K562 (cell line): ENCODE data around the gene OSBPL3. TPM values are rescaled to one million over a fixed set of nuclear protein-coding genes. Genes with fewer than 3 reads are reported as not detected.

Source experiments
- CC2D1A ChIP-seq: fragments of 450-650 bp; IDR thresholded peaks from 2 replicates; pipeline ENCODE4 v1.6.1; 2017; ENCODE audit warnings: mild to moderate bottlenecking
- NR2C1 ChIP-seq, 2 experiments: fragments of 450-650 bp; IDR thresholded peaks; 2 replicates each; pipeline ENCODE4 v1.6.1; 2017; ENCODE audit warnings: mild to moderate bottlenecking in 2 of 2, antibody characterized with exemption in 1 of 2, inconsistent platforms in 1 of 2, missing compliant biosample characterization in 1 of 2, missing genetic modification characterization in 1 of 2
- NRF1 ChIP-seq, 2 experiments: fragments of 450-650 bp; IDR thresholded peaks in 1 of 2; conservative IDR thresholded peaks in 1 of 2; 2 replicates each; pipeline ENCODE4 v1.6.1; 2014; ENCODE audit warnings: mild to moderate bottlenecking in 2 of 2
- PBX2 ChIP-seq, 2 experiments: IDR thresholded peaks in 1 of 2; conservative IDR thresholded peaks in 1 of 2; 2 replicates each; pipeline ENCODE4 v1.6.1; 2016; ENCODE audit warnings: low read depth in 2 of 2, mild to moderate bottlenecking in 1 of 2, missing compliant biosample characterization in 1 of 2, missing genetic modification characterization in 1 of 2, moderate library complexity in 1 of 2
- PHF8 ChIP-seq: fragments of 200-600 bp; sonication (generic); IDR thresholded peaks from 2 replicates; pipeline ENCODE4 v1.6.1; 2012; ENCODE audit warnings: mixed run types, mild to moderate bottlenecking, inconsistent platforms, low read length, moderate library complexity, borderline replicate concordance
- RERE ChIP-seq: sonication (generic); formaldehyde crosslinking; IDR thresholded peaks from 2 replicates; pipeline ENCODE4 v1.8.0; 2023; ENCODE audit warnings: missing genetic modification reagents, mild to moderate bottlenecking, borderline replicate concordance
- SFPQ ChIP-seq: fragments of 200-400 bp; formaldehyde crosslinking; IDR thresholded peaks from 2 replicates; pipeline ENCODE4 v1.6.1; 2017; ENCODE audit warnings: mild to moderate bottlenecking, low read depth, low read length, moderate library complexity
- TRIM25 ChIP-seq: fragments of 450-650 bp; IDR thresholded peaks from 2 replicates; pipeline ENCODE4 v1.7.0; 2016; ENCODE audit warnings: borderline replicate concordance
- ZFP30 ChIP-seq: fragments of 250-450 bp; sonication (Bioruptor Pico); IDR thresholded peaks from 2 replicates; pipeline ENCODE4 v1.8.0; 2022; ENCODE audit warnings: moderate library complexity, mild to moderate bottlenecking, inconsistent platforms, borderline replicate concordance
- ZNF347 ChIP-seq: fragments of 450-650 bp; formaldehyde crosslinking; IDR thresholded peaks from 2 replicates; pipeline ENCODE4 v1.4.0; 2020; ENCODE audit warnings: low read depth, mild to moderate bottlenecking, moderate library complexity
- polyA plus RNA-seq, 8 experiments: library from polyadenylated mRNA; depleted of rRNA in 4 of 8; stranded (reverse) in 5 of 8; unstranded in 3 of 8; fragments of >200 nt; fragmentation: Nextera tagmentation in 2 of 8; fragmentation: Illumina TruSeq in 1 of 8; extraction: Ambion mirVana in 2 of 8; extraction: Trizol in 1 of 8; gene quantifications; 2 replicates each; pipeline versions ENCODE4 v1.2.1 to v1.2.3, GENCODE V29; 2011 to 2014; ENCODE audit warnings: inconsistent platforms in 1 of 8, missing spikeins in 1 of 8
- total RNA-seq, 7 experiments: library from RNA; depleted of rRNA in 6 of 7; stranded (reverse); fragments of >200 nt in 6 of 7; fragmentation: Illumina TruSeq in 2 of 7; extraction: Trizol in 2 of 7; gene quantifications; 2 replicates each; pipeline versions ENCODE4 v1.2.1 to v1.2.3, GENCODE V29; 2011 to 2021; ENCODE audit warnings: low replicate concordance in 1 of 7

OSBPL3 gene
- total and polyA plus RNA-seq, 9 of the 15 experiments (the other 6 are each of a cell fraction or from before 2014, with no cell fraction given), result 4.8 to 37.2 (median 26.5) TPM

GRCh38 chr7:24907311-24907886, 72.6 kb downstream of the OSBPL3 start (continued):
- TF ChIP-seq SFPQ, result no peak
- TF ChIP-seq NR2C1 (IDR thresholded peaks at IDR 0.05), result no peak
- no peak for TF ChIP-seq NR2C1 (tag; IDR thresholded peaks at IDR 0.05)
- no peak for TF ChIP-seq NRF1 (conservative IDR thresholded peaks at IDR 0.05 in 1 of 2, IDR thresholded peaks at IDR 0.05 in 1 of 2)
- TF ChIP-seq PHF8, result no peak
- no peak for TF ChIP-seq RERE
- no peak for TF ChIP-seq ZFP30
- TF ChIP-seq PBX2 (CRISPR knock-in tag; IDR thresholded peaks at IDR 0.05; ENCODE audit: low read depth), result no peak
- TF ChIP-seq PBX2 (tag; conservative IDR thresholded peaks at IDR 0.05; ENCODE audit: low read depth), result no peak
- no peak for TF ChIP-seq TRIM25
- TF ChIP-seq ZNF347 (CRISPR knock-in tag), result no peak
- no peak for TF ChIP-seq CC2D1A
